ENCODE measurements around the gene AURKA. TPM values are rescaled to one million over a fixed set of nuclear protein-coding genes. Genes with fewer than 3 reads are reported as not detected.

AURKA gene
- total and polyA plus RNA-seq, 2 experiments from 2014 or later: 75.8 to 82.0 TPM

DNA sequence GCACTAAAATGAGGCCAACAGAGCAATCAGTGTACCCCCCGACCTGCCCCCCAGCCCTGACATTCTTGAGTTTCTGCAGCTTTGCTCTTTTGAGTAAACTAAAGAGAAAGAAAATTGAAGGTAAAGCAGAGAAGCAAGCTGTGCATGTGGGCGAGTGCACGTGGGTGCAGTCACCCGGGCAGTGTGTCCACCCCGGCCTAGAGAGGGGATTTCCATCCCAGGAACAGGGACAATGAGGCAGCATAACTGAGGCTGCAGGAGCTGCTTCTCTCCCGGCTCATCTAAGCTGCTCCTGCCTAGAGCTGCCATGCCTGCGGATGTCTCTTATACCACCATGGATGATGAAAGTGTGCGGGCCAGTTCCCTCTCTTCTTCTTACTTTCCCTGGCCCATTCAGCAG lies 36.9 kb upstream of the AURKA start:
- DNase-seq (ENCODE audit: low spot score) (no peak), ATAC-seq (no peak)
- no peak overlapping the region for H3K4me3 ChIP-seq
- no peak overlapping the region for H3K4me3 Mint-ChIP-seq
- TF ChIP-seq CREB1 (CRISPR knock-in tag; IDR thresholded peaks at IDR 0.05; ENCODE audit: low read depth) (no peak), ZNF331 (CRISPR knock-in tag; IDR thresholded peaks at IDR 0.05; ENCODE audit: low read depth) (no peak), STAT1 (IDR thresholded peaks at IDR 0.05; ENCODE audit: unreplicated experiment) (no peak), ZNF462 (CRISPR knock-in tag; IDR thresholded peaks at IDR 0.05) (no peak)
- peaks cover 25% of the 10 kb centered on the region for H3K27me3 Mint-ChIP-seq (ENCODE audit: insufficient read depth, low read depth, poor library complexity)
- no peaks in the 10 kb centered on the region for H3K9me2 ChIP-seq (ENCODE audit: insufficient read depth)
- H3K36me3 ChIP-seq (ENCODE audit: insufficient read depth): no peaks in the 10 kb centered on the region
- no peak overlapping the region for H3K4me2 ChIP-seq
- no peaks in the 10 kb centered on the region; the same call in 2 of the 3 replicates for H3K36me3 Mint-ChIP-seq (ENCODE audit: low read depth)
- no peaks in the 10 kb centered on the region for H3F3A ChIP-seq (replicated peaks; ENCODE audit: low read depth)
- H3K27ac Mint-ChIP-seq: no peak overlapping the region
- no peaks in the 10 kb centered on the region for H3K4me1 ChIP-seq (ENCODE audit: insufficient read depth)
- H3K79me2 ChIP-seq (replicated peaks; ENCODE audit: insufficient read depth): no peaks in the 10 kb centered on the region
- 0 out of 2 replicates have a peak, but pooled peaks cover 8% of the 10 kb centered on the region for H3K27me3 ChIP-seq (ENCODE audit: insufficient read depth)
- H2AFZ ChIP-seq: no peak overlapping the region; the same call in 1 of the 2 replicates
- no peaks in the 10 kb centered on the region for H4K20me1 ChIP-seq (replicated peaks; ENCODE audit: insufficient read depth)
- H3K4me1 Mint-ChIP-seq: no peaks in the 10 kb centered on the region; the same call in 2 of the 3 replicates
- no peak overlapping the region for H3K27ac ChIP-seq (ENCODE audit: low read depth)
- H3K9me3 Mint-ChIP-seq: no peaks in the 10 kb centered on the region; the same call in 2 of the 3 replicates

DNA sequence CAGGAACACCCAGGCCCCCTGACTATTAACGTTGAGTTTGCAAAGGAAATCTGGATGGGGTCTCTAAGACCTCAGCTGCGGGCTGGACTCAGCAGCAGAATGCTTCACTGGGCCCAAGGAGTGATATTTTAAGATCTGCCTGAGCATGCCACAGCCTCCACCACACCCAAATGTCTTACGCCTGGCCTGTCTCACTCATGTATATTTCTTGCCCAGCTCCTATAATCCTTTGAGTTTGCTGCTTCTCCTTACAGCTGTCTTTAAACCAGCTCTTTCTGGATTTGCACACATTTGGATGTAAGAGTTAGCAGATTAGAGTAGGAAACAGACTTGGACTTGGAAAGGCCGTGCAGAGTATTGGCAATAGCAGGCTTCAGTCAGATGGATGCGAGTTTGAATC lies 36.4 kb upstream of the AURKA start:
- no peak for ATAC-seq
- Mint-ChIP-seq H3K9me3 (no peaks in the 10 kb centered on the region; the same call in 2 of the 3 replicates), H3K36me3 (ENCODE audit: low read depth) (no peaks in the 10 kb centered on the region; the same call in 2 of the 3 replicates), H3K27me3 (ENCODE audit: insufficient read depth, low read depth, poor library complexity) (peaks cover 25% of the 10 kb centered on the region), H3K4me3 (no peak overlapping the region), H3K27ac (no peak overlapping the region), H3K4me1 (no peaks in the 10 kb centered on the region; the same call in 2 of the 3 replicates)
- no peaks in the 10 kb centered on the region for H3K9me2 ChIP-seq (ENCODE audit: insufficient read depth)
- 0 out of 2 replicates have a peak, but pooled peaks cover 12% of the 10 kb centered on the region for H3K27me3 ChIP-seq (ENCODE audit: insufficient read depth)
- no peak overlapping the region for H3K4me2 ChIP-seq
- H4K20me1 ChIP-seq (replicated peaks; ENCODE audit: insufficient read depth): no peaks in the 10 kb centered on the region
- H3F3A ChIP-seq (replicated peaks; ENCODE audit: low read depth): no peaks in the 10 kb centered on the region
- no peaks in the 10 kb centered on the region for H3K36me3 ChIP-seq (ENCODE audit: insufficient read depth)
- no peak overlapping the region for H3K27ac ChIP-seq (ENCODE audit: low read depth)
- H3K79me2 ChIP-seq (replicated peaks; ENCODE audit: insufficient read depth): no peaks in the 10 kb centered on the region
- H3K4me1 ChIP-seq (ENCODE audit: insufficient read depth): no peaks in the 10 kb centered on the region
- no peak for DNase-seq (ENCODE audit: low spot score)
- H2AFZ ChIP-seq: no peak overlapping the region; the same call in 1 of the 2 replicates
- no peak overlapping the region for H3K4me3 ChIP-seq
- TF ChIP-seq EZH2phosphoT487 (IDR thresholded peaks at IDR 0.05; ENCODE audit: unreplicated experiment) (no peak), ZNF331 (CRISPR knock-in tag; IDR thresholded peaks at IDR 0.05; ENCODE audit: low read depth) (no peak), JUNB (IDR thresholded peaks at IDR 0.05; ENCODE audit: unreplicated experiment) (no peak), POLR2AphosphoS5 (IDR thresholded peaks at IDR 0.05; ENCODE audit: low read depth) (no peak)
